ENCODE data around the gene FNDC3A. TPM values are rescaled to one million over a fixed set of nuclear protein-coding genes. Genes with fewer than 3 reads are reported as not detected.
A peak's percentile ranks its signal among the peaks of the same experiment; 100 is the strongest.
"Not testable (repeated sequence)": the region's sequence is repeated elsewhere in the genome, so short reads cannot be mapped to it uniquely, and the experiment has no call there.

The FNDC3A gene
- total and polyA plus RNA-seq, 4 donors: 17.6 to 87.6 (median 34.5) TPM

GRCh38 chr13:48994706-48995105 lies 19.0 kb downstream of the FNDC3A start:
- no peaks in the 10 kb centered on the region for H3K4me1 ChIP-seq (ENCODE audit: control insufficient read depth in 5 of 5, insufficient read depth in 5 of 5, low read length in 5 of 5)
- peaks cover 0 to 1% (median 0%) of the 10 kb centered on the region in 4 donors for H3K36me3 ChIP-seq (ENCODE audit: control insufficient read depth in 4 of 4, insufficient read depth in 4 of 4, low read length in 4 of 4)
- H3K27me3 ChIP-seq (ENCODE audit: control insufficient read depth in 3 of 3, insufficient read depth in 3 of 3, low read length in 2 of 3): no peaks in the 10 kb centered on the region
- no peak overlapping the region for H3K4me3 ChIP-seq
- 68 to 90% methylated on average over 2 of the region's 2 CpGs for WGBS, 2 donors
- no peak overlapping the region for H3K9ac ChIP-seq (ENCODE audit: insufficient read depth in 1 of 2, low read length in 2 of 2)
- TF ChIP-seq CTCF (IDR thresholded peaks at IDR 0.05; ENCODE audit: control extremely low read depth, extremely low read depth): no peak
- ATAC-seq (ENCODE audit: insufficient read depth, low FRiP score): no peak
- no peak overlapping the region for H3K27ac ChIP-seq (ENCODE audit: low read depth in 1 of 2, low read length in 1 of 2)
- peaks cover 0 to 8% (median 2%) of the 10 kb centered on the region in 4 donors for H3K9me3 ChIP-seq (ENCODE audit: control insufficient read depth in 4 of 4, insufficient read depth in 3 of 4, low read length in 3 of 4)
- DNase-seq: peak in 1 of 3 donors; percentile 8

GRCh38 chr13:48998641-48999292 lies 23.1 kb downstream of the FNDC3A start:
- ATAC-seq (ENCODE audit: insufficient read depth, low FRiP score): no peak
- 59 to 68% methylated on average over 5 of the region's 5 CpGs for WGBS, 2 donors
- H3K27me3 ChIP-seq (ENCODE audit: control insufficient read depth in 3 of 3, insufficient read depth in 3 of 3, low read length in 2 of 3): no peaks in the 10 kb centered on the region

GRCh38 chr13:49000247-49000646 lies 24.5 kb downstream of the FNDC3A start:
- ATAC-seq (ENCODE audit: insufficient read depth, low FRiP score) (no peak), DNase-seq (no peak)
- Histone ChIP-seq H3K4me1 (ENCODE audit: control insufficient read depth in 5 of 5, insufficient read depth in 5 of 5, low read length in 5 of 5) (no peaks in the 10 kb centered on the region), H3K9ac (ENCODE audit: insufficient read depth in 1 of 2, low read length in 2 of 2) (no peak overlapping the region), H3K9me3 (ENCODE audit: control insufficient read depth in 4 of 4, insufficient read depth in 3 of 4, low read length in 3 of 4) (peaks cover 0 to 7% (median 1%) of the 10 kb centered on the region in 4 donors), H3K36me3 (ENCODE audit: control insufficient read depth in 4 of 4, insufficient read depth in 4 of 4, low read length in 4 of 4) (peaks cover 0 to 1% (median 0%) of the 10 kb centered on the region in 4 donors), H3K27me3 (ENCODE audit: control insufficient read depth in 3 of 3, insufficient read depth in 3 of 3, low read length in 2 of 3) (no peaks in the 10 kb centered on the region), H3K27ac (ENCODE audit: low read depth in 1 of 2, low read length in 1 of 2) (no peak overlapping the region), H3K4me3 (no peak overlapping the region)
- TF ChIP-seq CTCF (IDR thresholded peaks at IDR 0.05; ENCODE audit: control extremely low read depth, extremely low read depth): no peak
- 97% methylated on average over 1 of the region's 1 CpG for WGBS, 2 donors

More at GRCh38 chr13:48998641-48999292, 23.1 kb downstream of the FNDC3A start:
- H3K27ac ChIP-seq (ENCODE audit: low read depth in 1 of 2, low read length in 1 of 2): no peak overlapping the region
- H3K9me3 ChIP-seq (ENCODE audit: control insufficient read depth in 4 of 4, insufficient read depth in 3 of 4, low read length in 3 of 4): peaks cover 0 to 7% (median 1%) of the 10 kb centered on the region in 4 donors
- no peak for TF ChIP-seq CTCF (IDR thresholded peaks at IDR 0.05; ENCODE audit: control extremely low read depth, extremely low read depth)
- peaks cover 0 to 1% (median 0%) of the 10 kb centered on the region in 4 donors for H3K36me3 ChIP-seq (ENCODE audit: control insufficient read depth in 4 of 4, insufficient read depth in 4 of 4, low read length in 4 of 4)
- DNase-seq: no peak
- no peak overlapping the region for H3K9ac ChIP-seq (ENCODE audit: insufficient read depth in 1 of 2, low read length in 2 of 2)
- H3K4me3 ChIP-seq: no peak overlapping the region
- no peaks in the 10 kb centered on the region for H3K4me1 ChIP-seq (ENCODE audit: control insufficient read depth in 5 of 5, insufficient read depth in 5 of 5, low read length in 5 of 5)

- not testable (repeated sequence) for H3K27me3 ChIP-seq (ENCODE audit: control insufficient read depth in 3 of 3, insufficient read depth in 3 of 3, low read length in 2 of 3); H3K27ac ChIP-seq (ENCODE audit: low read depth in 1 of 2, low read length in 1 of 2); H3K36me3 ChIP-seq (ENCODE audit: control insufficient read depth in 4 of 4, insufficient read depth in 4 of 4, low read length in 4 of 4); H3K9ac ChIP-seq (ENCODE audit: insufficient read depth in 1 of 2, low read length in 2 of 2); ATAC-seq (ENCODE audit: insufficient read depth, low FRiP score); H3K9me3 ChIP-seq (ENCODE audit: control insufficient read depth in 4 of 4, insufficient read depth in 3 of 4, low read length in 3 of 4); DNase-seq; H3K4me1 ChIP-seq (ENCODE audit: control insufficient read depth in 5 of 5, insufficient read depth in 5 of 5, low read length in 5 of 5); H3K4me3 ChIP-seq
- 92 to 97% methylated on average over 25 to 28 of the region's 28 CpGs for WGBS, 2 donors
Measured at GRCh38 chr13:49018986-49019635, 43.4 kb downstream of the FNDC3A start.

Data from lung (tissue), 12 donors.